ENCODE measurements around the gene CACNA2D1. TPM values are rescaled to one million over a fixed set of nuclear protein-coding genes. Genes with fewer than 3 reads are reported as not detected.

CACNA2D1 gene
- total and polyA plus RNA-seq, 8 donors: 10.7 to 20.8 (median 16.6) TPM

- H3K4me1 ChIP-seq: no peaks in the 10 kb centered on the region
- H3K27ac ChIP-seq: no peak overlapping the region
- intact Hi-C loops (cut with DNase I): no loop called here
Observed at GRCh38 chr7:82226191-82226590, 217.4 kb downstream of the CACNA2D1 start.

GRCh38 chr7:82224529-82224928, 219.0 kb downstream of the CACNA2D1 start:
- DNase-seq (no peak), ATAC-seq (no peak)
- Histone ChIP-seq H3K4me3 (no peak overlapping the region), H3K27me3 (no peaks in the 10 kb centered on the region), H3K4me1 (no peaks in the 10 kb centered on the region), H3K27ac (no peak overlapping the region), H3K36me3 (no peaks in the 10 kb centered on the region), H3K9me3 (no peaks in the 10 kb centered on the region)
- intact Hi-C loops (cut with DNase I): no loop called here
- TF ChIP-seq, protein P1, sequence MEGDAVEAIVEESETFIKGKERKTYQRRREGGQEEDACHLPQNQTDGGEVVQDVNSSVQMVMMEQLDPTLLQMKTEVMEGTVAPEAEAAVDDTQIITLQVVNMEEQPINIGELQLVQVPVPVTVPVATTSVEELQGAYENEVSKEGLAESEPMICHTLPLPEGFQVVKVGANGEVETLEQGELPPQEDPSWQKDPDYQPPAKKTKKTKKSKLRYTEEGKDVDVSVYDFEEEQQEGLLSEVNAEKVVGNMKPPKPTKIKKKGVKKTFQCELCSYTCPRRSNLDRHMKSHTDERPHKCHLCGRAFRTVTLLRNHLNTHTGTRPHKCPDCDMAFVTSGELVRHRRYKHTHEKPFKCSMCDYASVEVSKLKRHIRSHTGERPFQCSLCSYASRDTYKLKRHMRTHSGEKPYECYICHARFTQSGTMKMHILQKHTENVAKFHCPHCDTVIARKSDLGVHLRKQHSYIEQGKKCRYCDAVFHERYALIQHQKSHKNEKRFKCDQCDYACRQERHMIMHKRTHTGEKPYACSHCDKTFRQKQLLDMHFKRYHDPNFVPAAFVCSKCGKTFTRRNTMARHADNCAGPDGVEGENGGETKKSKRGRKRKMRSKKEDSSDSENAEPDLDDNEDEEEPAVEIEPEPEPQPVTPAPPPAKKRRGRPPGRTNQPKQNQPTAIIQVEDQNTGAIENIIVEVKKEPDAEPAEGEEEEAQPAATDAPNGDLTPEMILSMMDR (IDR thresholded peaks at IDR 0.05): no peak

More at GRCh38 chr7:82226191-82226590, 217.4 kb downstream of the CACNA2D1 start:
- H3K4me3 ChIP-seq: no peak overlapping the region
- no peaks in the 10 kb centered on the region for H3K36me3 ChIP-seq
- no peaks in the 10 kb centered on the region for H3K9me3 ChIP-seq
- TF ChIP-seq, protein P1 (IDR thresholded peaks at IDR 0.05): no peak
- H3K27me3 ChIP-seq: no peaks in the 10 kb centered on the region
- DNase-seq (no peak), ATAC-seq (no peak)

DNA sequence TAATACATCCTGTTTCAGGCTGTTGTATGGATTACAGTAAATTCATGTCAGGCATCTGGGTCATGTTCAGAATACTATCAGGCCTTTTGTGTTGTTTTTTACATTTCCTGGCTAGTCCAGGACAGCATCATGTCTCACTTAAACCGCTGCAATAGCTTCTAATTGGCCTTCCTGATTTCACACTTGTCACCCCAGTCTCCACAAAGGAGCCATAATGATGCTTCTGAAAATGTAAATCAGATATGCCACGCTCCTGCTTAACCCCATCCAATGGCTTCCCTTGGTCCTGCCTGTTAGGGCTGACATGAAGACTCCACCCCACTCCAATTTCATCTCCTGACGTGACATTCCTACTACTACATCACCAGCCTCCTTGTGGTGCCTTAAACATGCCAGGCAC, 220.0 kb downstream of the CACNA2D1 start:
- TF ChIP-seq, protein P1 (IDR thresholded peaks at IDR 0.05): no peak
- ATAC-seq (no peak), DNase-seq (no peak)
- H3K9me3 ChIP-seq: no peaks in the 10 kb centered on the region
- no peaks in the 10 kb centered on the region for H3K36me3 ChIP-seq
- H3K27ac ChIP-seq: no peak overlapping the region
- no peak overlapping the region for H3K4me3 ChIP-seq
- intact Hi-C loops (cut with DNase I): no loop called here
- no peaks in the 10 kb centered on the region for H3K27me3 ChIP-seq
- H3K4me1 ChIP-seq: no peaks in the 10 kb centered on the region

GRCh38 chr7:82221152-82221674, 222.4 kb downstream of the CACNA2D1 start:
- H3K4me3 ChIP-seq: no peak overlapping the region
- ATAC-seq: no peak
- H3K36me3 ChIP-seq: no peaks in the 10 kb centered on the region
- TF ChIP-seq, protein P1 (IDR thresholded peaks at IDR 0.05): no peak
- H3K27me3 ChIP-seq: no peaks in the 10 kb centered on the region
- no peaks in the 10 kb centered on the region for H3K4me1 ChIP-seq
- DNase-seq: no peak
- H3K9me3 ChIP-seq: no peaks in the 10 kb centered on the region
- intact Hi-C loops (cut with DNase I): no loop called here
- H3K27ac ChIP-seq: no peak overlapping the region

GRCh38 chr7:82212466-82212865, 231.1 kb downstream of the CACNA2D1 start:
- intact Hi-C loops (cut with DNase I): no loop called here
- Histone ChIP-seq H3K4me3 (no peak overlapping the region), H3K36me3 (no peaks in the 10 kb centered on the region), H3K4me1 (no peaks in the 10 kb centered on the region), H3K27ac (no peak overlapping the region), H3K27me3 (no peaks in the 10 kb centered on the region), H3K9me3 (no peaks in the 10 kb centered on the region)
- TF ChIP-seq, protein P1 (IDR thresholded peaks at IDR 0.05): no peak
- no peak for ATAC-seq
- no peak for DNase-seq
